ENCODE results near the gene OTULIN.

OTULIN gene

DNA sequence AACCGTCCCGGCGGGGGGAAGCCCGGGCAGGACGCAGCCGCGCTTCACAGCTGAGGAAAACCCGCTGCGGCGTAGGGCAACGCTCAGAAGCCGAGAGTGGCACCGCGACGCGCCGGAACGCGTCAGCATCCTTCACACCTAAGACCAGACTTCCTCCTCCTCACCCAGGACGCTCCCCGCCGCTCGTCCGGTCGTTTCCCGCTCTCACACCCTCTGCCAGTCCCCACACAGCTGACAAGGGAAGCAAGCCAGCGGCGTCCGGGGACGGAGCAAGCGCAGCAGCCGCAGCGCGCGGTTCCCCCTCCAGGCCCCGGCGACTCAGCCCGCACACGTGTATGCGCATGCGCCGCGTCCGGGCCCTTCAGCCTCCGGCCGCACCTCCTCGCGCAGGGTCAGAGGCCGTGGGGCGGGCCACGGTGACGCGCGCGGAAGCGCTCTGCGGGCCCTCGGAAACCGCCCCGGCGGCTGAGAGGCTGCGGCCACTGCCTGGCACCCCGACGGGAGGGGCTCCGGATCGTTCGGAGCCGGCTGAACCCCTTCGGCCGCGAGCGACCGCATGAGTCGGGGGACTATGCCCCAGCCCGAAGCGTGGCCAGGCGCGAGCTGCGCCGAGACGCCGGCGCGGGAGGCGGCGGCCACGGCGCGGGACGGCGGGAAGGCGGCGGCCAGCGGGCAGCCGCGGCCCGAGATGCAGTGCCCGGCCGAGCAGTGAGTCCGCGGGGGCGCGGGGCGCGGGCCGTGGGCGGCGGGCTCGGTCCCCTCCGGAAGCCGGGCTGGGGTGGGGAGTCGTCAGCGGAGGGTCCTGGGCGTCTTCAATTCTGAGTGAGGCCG, at the start of gene OTULIN:
Gene OTULIN, plus strand, starts transcription at position 449 of the 831 bp plus-strand sequence. Its CDS starts 108 bp downstream, at position 557.
- Histone ChIP-seq H3K36me3 (ENCODE audit: control insufficient read depth, insufficient read depth, low read length) (no peaks in the 10 kb centered on the region), H3K4me3 (replicated peaks; ENCODE audit: low read depth, low read length) (peak within 1 kb of the TSS; percentile 86), H3K27me3 (replicated peaks; ENCODE audit: control insufficient read depth, insufficient read depth, low read length) (no peaks in the 10 kb centered on the region)
- TF ChIP-seq, protein P1, sequence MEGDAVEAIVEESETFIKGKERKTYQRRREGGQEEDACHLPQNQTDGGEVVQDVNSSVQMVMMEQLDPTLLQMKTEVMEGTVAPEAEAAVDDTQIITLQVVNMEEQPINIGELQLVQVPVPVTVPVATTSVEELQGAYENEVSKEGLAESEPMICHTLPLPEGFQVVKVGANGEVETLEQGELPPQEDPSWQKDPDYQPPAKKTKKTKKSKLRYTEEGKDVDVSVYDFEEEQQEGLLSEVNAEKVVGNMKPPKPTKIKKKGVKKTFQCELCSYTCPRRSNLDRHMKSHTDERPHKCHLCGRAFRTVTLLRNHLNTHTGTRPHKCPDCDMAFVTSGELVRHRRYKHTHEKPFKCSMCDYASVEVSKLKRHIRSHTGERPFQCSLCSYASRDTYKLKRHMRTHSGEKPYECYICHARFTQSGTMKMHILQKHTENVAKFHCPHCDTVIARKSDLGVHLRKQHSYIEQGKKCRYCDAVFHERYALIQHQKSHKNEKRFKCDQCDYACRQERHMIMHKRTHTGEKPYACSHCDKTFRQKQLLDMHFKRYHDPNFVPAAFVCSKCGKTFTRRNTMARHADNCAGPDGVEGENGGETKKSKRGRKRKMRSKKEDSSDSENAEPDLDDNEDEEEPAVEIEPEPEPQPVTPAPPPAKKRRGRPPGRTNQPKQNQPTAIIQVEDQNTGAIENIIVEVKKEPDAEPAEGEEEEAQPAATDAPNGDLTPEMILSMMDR (IDR thresholded peaks at IDR 0.05; ENCODE audit: insufficient read depth, low read length, poor library complexity, severe bottlenecking), result no peak
- DNase-seq (ENCODE audit: extremely low read depth, insufficient read length), result peak; percentile 98

DNA sequence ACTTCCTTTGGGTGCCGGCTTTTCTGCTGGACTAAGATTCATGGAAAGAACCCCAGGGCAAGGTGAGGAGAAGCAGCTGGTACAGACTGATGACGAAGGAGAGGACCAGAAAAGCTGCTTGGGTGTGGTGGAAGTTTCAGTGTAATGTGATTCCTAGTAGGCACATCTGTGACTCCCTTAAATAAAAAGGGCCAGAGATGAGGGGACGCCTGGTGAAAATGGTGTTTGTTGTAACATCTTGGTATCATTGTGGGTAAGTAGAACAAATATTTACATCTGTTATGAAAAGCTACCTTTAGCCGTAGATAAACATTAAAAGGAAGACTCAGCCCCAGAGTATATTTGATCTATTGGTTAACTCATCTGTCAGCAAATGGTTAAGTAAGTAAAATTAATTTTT, 49.2 kb upstream of the OTULIN start:
- Histone ChIP-seq H3K36me3 (ENCODE audit: control insufficient read depth, insufficient read depth, low read length) (no peaks in the 10 kb centered on the region), H3K27me3 (replicated peaks; ENCODE audit: control insufficient read depth, insufficient read depth, low read length) (no peaks in the 10 kb centered on the region), H3K4me3 (replicated peaks; ENCODE audit: low read depth, low read length) (no peak overlapping the region)
- DNase-seq (ENCODE audit: extremely low read depth, insufficient read length), result no peak
- TF ChIP-seq, protein P1 (IDR thresholded peaks at IDR 0.05; ENCODE audit: insufficient read depth, low read length, poor library complexity, severe bottlenecking), result no peak

DNA sequence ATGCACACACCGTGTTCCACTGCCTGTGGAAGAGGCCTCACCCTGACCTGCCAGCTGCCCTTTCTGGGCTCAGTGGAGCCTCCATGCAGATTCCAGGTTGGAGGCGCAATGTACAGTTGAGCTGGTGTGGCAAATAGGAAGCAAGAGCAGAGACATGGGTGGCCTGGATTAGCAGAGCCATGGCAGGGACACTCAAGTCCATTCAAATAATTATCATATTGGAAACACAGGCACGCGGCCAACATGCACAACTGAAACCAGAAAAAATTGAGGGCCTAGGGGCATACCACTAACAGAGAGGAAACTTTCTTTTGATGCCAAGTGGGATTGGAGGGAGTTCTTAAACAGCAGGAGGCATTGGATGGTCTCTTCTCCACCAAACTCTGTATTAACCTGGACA, 47.1 kb upstream of the OTULIN start:
- Histone ChIP-seq H3K4me3 (replicated peaks; ENCODE audit: low read depth, low read length) (no peak overlapping the region), H3K27me3 (replicated peaks; ENCODE audit: control insufficient read depth, insufficient read depth, low read length) (no peaks in the 10 kb centered on the region), H3K36me3 (ENCODE audit: control insufficient read depth, insufficient read depth, low read length) (no peaks in the 10 kb centered on the region)
- TF ChIP-seq, protein P1 (IDR thresholded peaks at IDR 0.05; ENCODE audit: insufficient read depth, low read length, poor library complexity, severe bottlenecking), result no peak
- DNase-seq (ENCODE audit: extremely low read depth, insufficient read length), result no peak

DNA sequence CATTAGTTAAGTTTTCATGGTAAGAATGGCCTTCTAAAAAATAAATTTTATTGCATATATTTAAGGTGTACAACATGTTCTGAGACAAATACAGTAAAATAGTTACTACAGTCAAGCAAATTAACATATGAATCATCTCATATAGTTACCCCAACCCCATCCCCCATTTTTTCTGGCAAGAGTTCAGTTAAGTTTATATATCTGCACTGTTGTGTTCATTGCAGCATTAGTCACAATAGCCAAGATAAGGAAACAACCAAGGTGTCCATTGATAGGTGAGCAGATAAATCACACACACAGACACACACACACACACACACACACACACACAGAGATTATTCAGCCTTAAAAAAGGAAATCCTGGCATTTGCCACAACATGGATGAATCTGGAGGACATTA, 37.2 kb upstream of the OTULIN start:
- no peaks in the 10 kb centered on the region for H3K36me3 ChIP-seq (ENCODE audit: control insufficient read depth, insufficient read depth, low read length)
- no peak for DNase-seq (ENCODE audit: extremely low read depth, insufficient read length)
- H3K4me3 ChIP-seq (replicated peaks; ENCODE audit: low read depth, low read length), result no peak overlapping the region
- TF ChIP-seq, protein P1 (IDR thresholded peaks at IDR 0.05; ENCODE audit: insufficient read depth, low read length, poor library complexity, severe bottlenecking), result no peak
- H3K27me3 ChIP-seq (replicated peaks; ENCODE audit: control insufficient read depth, insufficient read depth, low read length), result no peaks in the 10 kb centered on the region

DNA sequence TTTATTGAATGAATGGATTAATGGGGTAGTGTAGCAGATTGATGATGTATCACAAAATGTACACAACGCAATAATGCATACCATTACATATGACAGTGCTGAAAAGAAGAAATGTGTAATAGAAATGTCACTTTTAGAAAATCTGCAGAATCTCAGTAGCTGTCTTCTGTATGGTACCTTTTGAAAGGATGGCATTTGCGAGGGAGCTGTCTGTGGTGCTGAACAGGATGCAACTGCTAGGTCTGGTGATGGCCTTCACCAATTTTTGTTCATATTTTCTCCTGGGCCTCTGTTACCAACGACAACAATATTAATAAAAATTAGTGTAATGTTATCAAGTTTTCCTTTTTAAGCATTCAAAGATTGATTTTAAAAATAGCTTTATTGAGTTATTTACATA, 36.2 kb upstream of the OTULIN start:
- Histone ChIP-seq H3K36me3 (ENCODE audit: control insufficient read depth, insufficient read depth, low read length) (no peaks in the 10 kb centered on the region), H3K27me3 (replicated peaks; ENCODE audit: control insufficient read depth, insufficient read depth, low read length) (no peaks in the 10 kb centered on the region), H3K4me3 (replicated peaks; ENCODE audit: low read depth, low read length) (no peak overlapping the region)
- DNase-seq (ENCODE audit: extremely low read depth, insufficient read length), result no peak
- TF ChIP-seq, protein P1 (IDR thresholded peaks at IDR 0.05; ENCODE audit: insufficient read depth, low read length, poor library complexity, severe bottlenecking), result no peak
